Upper lobe of left lung (tissue), 4 donors: ENCODE measurements around the gene ADCY4.
"Not testable (repeated sequence)": the region's sequence is repeated elsewhere in the genome, so short reads cannot be mapped to it uniquely, and the experiment has no call there.

Experiments
- EP300 ChIP-seq, 4 donors: sonication (generic); formaldehyde crosslinking; IDR thresholded peaks; one replicate each; pipeline ENCODE4 v1.5.1; 2017; ENCODE audit warnings: antibody characterized with exemption in 4 of 4, control low read depth in 2 of 4
- POLR2A ChIP-seq, 4 donors: fragments of 450-650 bp; IDR thresholded peaks; one replicate each; pipeline ENCODE4 v1.5.1; 2016 to 2017; ENCODE audit warnings: antibody characterized with exemption in 4 of 4, mild to moderate bottlenecking in 2 of 4
- POLR2AphosphoS5 ChIP-seq, 2 donors: sonication (generic); formaldehyde crosslinking; IDR thresholded peaks; one replicate each; pipeline ENCODE4 v1.5.1; 2017; ENCODE audit warnings: antibody characterized with exemption in 2 of 2
- TF ChIP-seq, protein P1 (sequence below), 6 experiments: fragments of 450-650 bp in 4 of 6; fragments of 200-600 bp in 2 of 6; sonication (generic) in 2 of 6; IDR thresholded peaks; one replicate each; pipeline ENCODE4 v1.5.1; 2016 to 2019; ENCODE audit warnings: antibody characterized with exemption in 6 of 6

DNA sequence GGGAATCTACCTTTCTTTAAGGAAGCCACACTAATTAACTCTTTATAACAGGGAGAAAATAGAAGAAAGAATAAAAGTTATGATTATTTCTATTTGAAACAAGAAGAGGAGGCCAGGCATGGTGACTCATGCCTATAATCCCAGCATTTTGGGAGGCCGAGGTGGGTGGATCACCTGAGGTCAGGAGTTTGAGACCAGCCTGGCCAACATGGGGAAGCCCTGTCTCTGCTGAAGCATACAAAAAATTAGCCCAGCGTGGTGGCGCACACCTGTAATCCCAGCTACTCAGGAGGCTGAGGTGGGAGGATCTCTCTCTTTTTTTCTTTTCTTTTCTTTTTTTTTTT lies 19.6 kb upstream of the ADCY4 start:
- TF ChIP-seq POLR2A, POLR2AphosphoS5, EP300 (IDR thresholded peaks at IDR 0.05): not testable (repeated sequence)
- TF ChIP-seq, protein P1, sequence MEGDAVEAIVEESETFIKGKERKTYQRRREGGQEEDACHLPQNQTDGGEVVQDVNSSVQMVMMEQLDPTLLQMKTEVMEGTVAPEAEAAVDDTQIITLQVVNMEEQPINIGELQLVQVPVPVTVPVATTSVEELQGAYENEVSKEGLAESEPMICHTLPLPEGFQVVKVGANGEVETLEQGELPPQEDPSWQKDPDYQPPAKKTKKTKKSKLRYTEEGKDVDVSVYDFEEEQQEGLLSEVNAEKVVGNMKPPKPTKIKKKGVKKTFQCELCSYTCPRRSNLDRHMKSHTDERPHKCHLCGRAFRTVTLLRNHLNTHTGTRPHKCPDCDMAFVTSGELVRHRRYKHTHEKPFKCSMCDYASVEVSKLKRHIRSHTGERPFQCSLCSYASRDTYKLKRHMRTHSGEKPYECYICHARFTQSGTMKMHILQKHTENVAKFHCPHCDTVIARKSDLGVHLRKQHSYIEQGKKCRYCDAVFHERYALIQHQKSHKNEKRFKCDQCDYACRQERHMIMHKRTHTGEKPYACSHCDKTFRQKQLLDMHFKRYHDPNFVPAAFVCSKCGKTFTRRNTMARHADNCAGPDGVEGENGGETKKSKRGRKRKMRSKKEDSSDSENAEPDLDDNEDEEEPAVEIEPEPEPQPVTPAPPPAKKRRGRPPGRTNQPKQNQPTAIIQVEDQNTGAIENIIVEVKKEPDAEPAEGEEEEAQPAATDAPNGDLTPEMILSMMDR (IDR thresholded peaks at IDR 0.05), result not testable (repeated sequence)
